WTC11 (cell line): ENCODE results near the gene WSCD1.

Source experiments
- NR2C2 ChIP-seq: sonication (generic); formaldehyde crosslinking; IDR thresholded peaks from 2 replicates; pipeline ENCODE4 v1.8.0; 2022; ENCODE audit warnings: mild to moderate bottlenecking, missing genetic modification reagents
- ZNF138 ChIP-seq: sonication (generic); formaldehyde crosslinking; conservative IDR thresholded peaks from 2 replicates; pipeline ENCODE4 v1.8.1; 2022; ENCODE audit warnings: mild to moderate bottlenecking, moderate library complexity, missing genetic modification reagents
- TF ChIP-seq, protein P1 (sequence below): fragments of 200-600 bp; IDR thresholded peaks from 2 replicates; pipeline ENCODE4 v1.8.0; 2022; ENCODE audit warnings: antibody characterized with exemption
- TF ChIP-seq, protein P2 (sequence below): sonication (generic); formaldehyde crosslinking; IDR thresholded peaks from 2 replicates; pipeline ENCODE4 v1.8.1; 2023; ENCODE audit warnings: mild to moderate bottlenecking, missing genetic modification reagents, moderate library complexity
- TF ChIP-seq, protein P3 (sequence below): sonication (generic); formaldehyde crosslinking; IDR thresholded peaks from 2 replicates; pipeline ENCODE4 v1.8.1; 2023; ENCODE audit warnings: mild to moderate bottlenecking, missing genetic modification reagents, moderate library complexity
- TF ChIP-seq, protein P4 (sequence below): fragments of 250-450 bp; sonication (Bioruptor Pico); IDR thresholded peaks from 2 replicates; pipeline ENCODE4 v2.1.2; 2022; ENCODE audit warnings: mild to moderate bottlenecking, moderate library complexity

DNA sequence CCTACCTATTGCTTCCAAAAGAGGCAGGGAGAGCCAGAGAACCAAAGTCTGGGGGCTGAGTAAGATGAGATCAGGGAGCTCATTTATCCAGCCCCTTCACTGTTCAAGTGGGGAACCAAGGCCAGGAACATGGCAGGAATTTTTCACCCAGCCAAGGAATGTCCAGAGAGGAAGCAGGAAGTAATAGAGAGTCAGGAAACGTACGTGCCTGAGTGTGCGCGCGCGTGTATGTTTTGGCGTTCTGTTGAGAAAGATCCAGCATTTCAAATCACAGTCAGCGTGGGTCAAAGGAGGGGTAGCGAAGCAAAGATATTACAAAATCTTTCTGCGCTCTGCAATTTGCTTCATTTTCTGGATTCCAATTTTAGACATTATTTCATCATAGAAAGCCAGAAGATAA lies 41.9 kb upstream of the WSCD1 start:
- TF ChIP-seq, protein P1, sequence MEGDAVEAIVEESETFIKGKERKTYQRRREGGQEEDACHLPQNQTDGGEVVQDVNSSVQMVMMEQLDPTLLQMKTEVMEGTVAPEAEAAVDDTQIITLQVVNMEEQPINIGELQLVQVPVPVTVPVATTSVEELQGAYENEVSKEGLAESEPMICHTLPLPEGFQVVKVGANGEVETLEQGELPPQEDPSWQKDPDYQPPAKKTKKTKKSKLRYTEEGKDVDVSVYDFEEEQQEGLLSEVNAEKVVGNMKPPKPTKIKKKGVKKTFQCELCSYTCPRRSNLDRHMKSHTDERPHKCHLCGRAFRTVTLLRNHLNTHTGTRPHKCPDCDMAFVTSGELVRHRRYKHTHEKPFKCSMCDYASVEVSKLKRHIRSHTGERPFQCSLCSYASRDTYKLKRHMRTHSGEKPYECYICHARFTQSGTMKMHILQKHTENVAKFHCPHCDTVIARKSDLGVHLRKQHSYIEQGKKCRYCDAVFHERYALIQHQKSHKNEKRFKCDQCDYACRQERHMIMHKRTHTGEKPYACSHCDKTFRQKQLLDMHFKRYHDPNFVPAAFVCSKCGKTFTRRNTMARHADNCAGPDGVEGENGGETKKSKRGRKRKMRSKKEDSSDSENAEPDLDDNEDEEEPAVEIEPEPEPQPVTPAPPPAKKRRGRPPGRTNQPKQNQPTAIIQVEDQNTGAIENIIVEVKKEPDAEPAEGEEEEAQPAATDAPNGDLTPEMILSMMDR: no peak
- TF ChIP-seq, protein P2, sequence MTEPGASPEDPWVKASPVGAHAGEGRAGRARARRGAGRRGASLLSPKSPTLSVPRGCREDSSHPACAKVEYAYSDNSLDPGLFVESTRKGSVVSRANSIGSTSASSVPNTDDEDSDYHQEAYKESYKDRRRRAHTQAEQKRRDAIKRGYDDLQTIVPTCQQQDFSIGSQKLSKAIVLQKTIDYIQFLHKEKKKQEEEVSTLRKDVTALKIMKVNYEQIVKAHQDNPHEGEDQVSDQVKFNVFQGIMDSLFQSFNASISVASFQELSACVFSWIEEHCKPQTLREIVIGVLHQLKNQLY (CRISPR knock-in tag): no peak
- TF ChIP-seq, protein P3, sequence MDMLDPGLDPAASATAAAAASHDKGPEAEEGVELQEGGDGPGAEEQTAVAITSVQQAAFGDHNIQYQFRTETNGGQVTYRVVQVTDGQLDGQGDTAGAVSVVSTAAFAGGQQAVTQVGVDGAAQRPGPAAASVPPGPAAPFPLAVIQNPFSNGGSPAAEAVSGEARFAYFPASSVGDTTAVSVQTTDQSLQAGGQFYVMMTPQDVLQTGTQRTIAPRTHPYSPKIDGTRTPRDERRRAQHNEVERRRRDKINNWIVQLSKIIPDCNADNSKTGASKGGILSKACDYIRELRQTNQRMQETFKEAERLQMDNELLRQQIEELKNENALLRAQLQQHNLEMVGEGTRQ: no peak
- TF ChIP-seq ZNF138: no peak
- no peak for TF ChIP-seq NR2C2 (CRISPR knock-in tag)
- TF ChIP-seq, protein P4, sequence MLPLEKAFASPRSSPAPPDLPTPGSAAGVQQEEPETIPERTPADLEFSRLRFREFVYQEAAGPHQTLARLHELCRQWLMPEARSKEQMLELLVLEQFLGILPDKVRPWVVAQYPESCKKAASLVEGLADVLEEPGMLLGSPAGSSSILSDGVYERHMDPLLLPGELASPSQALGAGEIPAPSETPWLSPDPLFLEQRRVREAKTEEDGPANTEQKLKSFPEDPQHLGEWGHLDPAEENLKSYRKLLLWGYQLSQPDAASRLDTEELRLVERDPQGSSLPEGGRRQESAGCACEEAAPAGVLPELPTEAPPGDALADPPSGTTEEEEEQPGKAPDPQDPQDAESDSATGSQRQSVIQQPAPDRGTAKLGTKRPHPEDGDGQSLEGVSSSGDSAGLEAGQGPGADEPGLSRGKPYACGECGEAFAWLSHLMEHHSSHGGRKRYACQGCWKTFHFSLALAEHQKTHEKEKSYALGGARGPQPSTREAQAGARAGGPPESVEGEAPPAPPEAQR: no peak
